ENCODE results near the gene TFPI2. TPM values are rescaled to one million over a fixed set of nuclear protein-coding genes. Genes with fewer than 3 reads are reported as not detected.

TFPI2 gene
- total RNA-seq, 1 donor from 2014 or later = not detected

Other genes with a start within 250 kb of the TFPI2 start
- gene GNGT1, start 15.8 kb upstream of the TFPI2 start, total RNA-seq = not detected in 2 replicates
- gene GNG11, start 31.0 kb upstream of the TFPI2 start, total RNA-seq = not detected in 2 replicates
- 19.4 and 22.3 TPM in 2 replicates for gene BET1, start 113.6 kb upstream of the TFPI2 start, total RNA-seq

Measured in activated T-helper 2 cell treated with anti-CD3 and anti-CD28 coated beads, Interferon-gamma antibody, Interleukin-2, Interleukin-4, amounts not matched to agents 10 μg/mL and 5 μg/mL and 100 μg/mL, durations not matched to agents 14 hours and 24 hours and 36 hours (primary cell).